SK-N-SH (cell line): Measurements from ENCODE around the gene LENG8.

Source experiments
- CHD2 ChIP-seq: fragments of 150-350 bp; IDR thresholded peaks from 2 replicates; pipeline ENCODE4 v1.6.1; 2018; ENCODE audit warnings: low read length; ENCODE audit not compliant: partially characterized antibody
- CTCF ChIP-seq: fragments of 200-600 bp; sonication (generic); IDR thresholded peaks from 2 replicates; pipeline ENCODE4 v1.6.1; 2017; ENCODE audit warnings: antibody characterized with exemption, mild to moderate bottlenecking, moderate library complexity
- EZH2phosphoT487 ChIP-seq: fragments of 200-600 bp; sonication (generic); IDR thresholded peaks from 2 replicates; pipeline ENCODE4 v1.6.1; 2017; ENCODE audit warnings: low read depth, mixed run types, mild to moderate bottlenecking, antibody characterized with exemption, moderate library complexity, borderline replicate concordance
- FOXJ3 ChIP-seq: sonication (generic); formaldehyde crosslinking; IDR thresholded peaks from 2 replicates; pipeline ENCODE4 v1.5.1; 2020; ENCODE audit warnings: mild to moderate bottlenecking, missing genetic modification reagents
- MEF2A ChIP-seq: IDR thresholded peaks from 2 replicates; pipeline ENCODE4 v1.4.0; 2012; ENCODE audit warnings: low read depth, borderline replicate concordance
- MXI1 ChIP-seq: IDR thresholded peaks from 2 replicates; pipeline ENCODE4 v1.6.1; 2012; ENCODE audit warnings: mild to moderate bottlenecking, low read depth, low read length, improper control_type of control experiment
- POLR2AphosphoS5 ChIP-seq: IDR thresholded peaks from 2 replicates; pipeline ENCODE4 v1.6.1; 2012; ENCODE audit warnings: low read depth, low read length
- RAD21 ChIP-seq: IDR thresholded peaks from 2 replicates; pipeline ENCODE4 v1.6.1; 2012; ENCODE audit warnings: mild to moderate bottlenecking, low read length
- RCOR1 ChIP-seq: fragments of 150-350 bp; IDR thresholded peaks from 2 replicates; pipeline ENCODE4 v1.6.1; 2017; ENCODE audit warnings: antibody characterized with exemption, low read length
- REST ChIP-seq: IDR thresholded peaks from 2 replicates; pipeline ENCODE4 v1.6.1; 2012; ENCODE audit warnings: mild to moderate bottlenecking, low read depth, low read length, moderate library complexity
- RFX5 ChIP-seq: IDR thresholded peaks from 2 replicates; pipeline ENCODE4 v1.6.1; 2012; ENCODE audit warnings: mild to moderate bottlenecking, improper control_type of control experiment, low read length
- TF ChIP-seq, protein P1 (sequence below): IDR thresholded peaks from 2 replicates; pipeline ENCODE4 v1.4.0; 2012; ENCODE audit warnings: low read depth

DNA sequence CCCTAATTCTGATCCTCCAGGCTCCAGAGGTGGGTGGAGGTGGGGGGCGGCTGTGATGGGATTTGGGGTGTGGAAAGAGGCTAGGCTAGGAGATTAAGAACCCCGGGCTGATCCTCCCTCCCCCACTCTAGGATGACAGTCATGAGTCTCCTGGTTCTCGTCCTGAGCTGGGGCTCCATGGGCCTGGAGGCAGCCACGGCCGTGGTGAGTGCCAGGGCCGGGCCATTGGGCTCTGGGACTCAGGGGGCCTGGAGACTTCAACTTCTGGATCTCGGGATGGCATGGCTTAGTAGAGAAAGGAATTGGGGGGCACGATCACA lies 19.9 kb upstream of the LENG8 start:
- TF ChIP-seq CTCF (no peak), POLR2AphosphoS5 (no peak), REST (no peak), EZH2phosphoT487 (no peak), CHD2 (no peak), FOXJ3 (CRISPR knock-in tag) (no peak), RAD21 (no peak), MEF2A (no peak), RFX5 (no peak), MXI1 (no peak), RCOR1 (no peak)
- TF ChIP-seq, protein P1, sequence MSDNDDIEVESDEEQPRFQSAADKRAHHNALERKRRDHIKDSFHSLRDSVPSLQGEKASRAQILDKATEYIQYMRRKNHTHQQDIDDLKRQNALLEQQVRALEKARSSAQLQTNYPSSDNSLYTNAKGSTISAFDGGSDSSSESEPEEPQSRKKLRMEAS, result no peak
